Measurements from ENCODE around the gene UBE2U. TPM values are rescaled to one million over a fixed set of nuclear protein-coding genes. Genes with fewer than 3 reads are reported as not detected.

Gene UBE2U
- total and polyA plus RNA-seq, 2 experiments from 2014 or later = not detected

DNA sequence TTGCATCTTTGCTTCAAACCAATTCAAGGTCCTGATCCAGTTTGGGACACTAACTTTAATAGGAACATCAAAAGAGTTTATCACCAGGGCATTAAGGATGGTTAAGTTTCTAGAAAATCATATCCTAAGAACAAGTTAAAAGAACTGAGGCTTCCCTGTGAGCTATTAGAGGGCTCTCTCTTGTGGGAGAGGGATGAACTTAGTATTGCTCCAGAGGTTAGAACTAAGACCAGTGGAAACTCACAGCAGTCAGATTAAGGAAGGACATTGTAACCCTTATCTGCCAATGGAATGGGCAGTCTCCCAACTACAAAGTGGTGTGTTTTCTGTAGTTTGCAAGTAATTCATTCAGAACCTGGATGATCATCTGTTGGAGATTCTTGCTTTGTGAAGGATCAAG, 36.8 kb downstream of the UBE2U start:
- H3K4me3 Mint-ChIP-seq = no peak overlapping the region
- no peak for ATAC-seq
- Histone ChIP-seq H3F3A (replicated peaks; ENCODE audit: low read depth) (no peaks in the 10 kb centered on the region), H3K27ac (ENCODE audit: low read depth) (no peak overlapping the region), H3K9me2 (ENCODE audit: insufficient read depth) (no peaks in the 10 kb centered on the region), H2AFZ (no peak overlapping the region), H3K27me3 (ENCODE audit: insufficient read depth) (no peaks in the 10 kb centered on the region), H3K4me1 (ENCODE audit: insufficient read depth) (peaks cover 24% of the 10 kb centered on the region), H3K4me2 (no peak overlapping the region), H4K20me1 (replicated peaks; ENCODE audit: insufficient read depth) (no peaks in the 10 kb centered on the region), H3K36me3 (ENCODE audit: insufficient read depth) (no peaks in the 10 kb centered on the region), H3K4me3 (no peak overlapping the region), H3K79me2 (replicated peaks; ENCODE audit: insufficient read depth) (no peaks in the 10 kb centered on the region)
- TF ChIP-seq CTCF (conservative IDR thresholded peaks at IDR 0.05; ENCODE audit: low read depth in 2 of 2) = peak in 1 of 2 experiments; percentile 20; a peak in 1 of 4 replicates
- TF ChIP-seq, protein P1, sequence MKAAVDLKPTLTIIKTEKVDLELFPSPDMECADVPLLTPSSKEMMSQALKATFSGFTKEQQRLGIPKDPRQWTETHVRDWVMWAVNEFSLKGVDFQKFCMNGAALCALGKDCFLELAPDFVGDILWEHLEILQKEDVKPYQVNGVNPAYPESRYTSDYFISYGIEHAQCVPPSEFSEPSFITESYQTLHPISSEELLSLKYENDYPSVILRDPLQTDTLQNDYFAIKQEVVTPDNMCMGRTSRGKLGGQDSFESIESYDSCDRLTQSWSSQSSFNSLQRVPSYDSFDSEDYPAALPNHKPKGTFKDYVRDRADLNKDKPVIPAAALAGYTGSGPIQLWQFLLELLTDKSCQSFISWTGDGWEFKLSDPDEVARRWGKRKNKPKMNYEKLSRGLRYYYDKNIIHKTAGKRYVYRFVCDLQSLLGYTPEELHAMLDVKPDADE (IDR thresholded peaks at IDR 0.05) = no peak
- no peak for TF ChIP-seq NANOG (IDR thresholded peaks at IDR 0.05; ENCODE audit: borderline replicate concordance)
- no peak for TF ChIP-seq REST (IDR thresholded peaks at IDR 0.05; ENCODE audit: unreplicated experiment)
- DNase-seq (ENCODE audit: low spot score) = no peak
- no peak overlapping the region for H3K27ac Mint-ChIP-seq
- H3K27me3 Mint-ChIP-seq (ENCODE audit: insufficient read depth, low read depth, poor library complexity) = no peaks in the 10 kb centered on the region
- H3K9me3 Mint-ChIP-seq = no peaks in the 10 kb centered on the region
- H3K4me1 Mint-ChIP-seq = peaks cover 16% of the 10 kb centered on the region
- no peaks in the 10 kb centered on the region for H3K36me3 Mint-ChIP-seq (ENCODE audit: low read depth)

DNA sequence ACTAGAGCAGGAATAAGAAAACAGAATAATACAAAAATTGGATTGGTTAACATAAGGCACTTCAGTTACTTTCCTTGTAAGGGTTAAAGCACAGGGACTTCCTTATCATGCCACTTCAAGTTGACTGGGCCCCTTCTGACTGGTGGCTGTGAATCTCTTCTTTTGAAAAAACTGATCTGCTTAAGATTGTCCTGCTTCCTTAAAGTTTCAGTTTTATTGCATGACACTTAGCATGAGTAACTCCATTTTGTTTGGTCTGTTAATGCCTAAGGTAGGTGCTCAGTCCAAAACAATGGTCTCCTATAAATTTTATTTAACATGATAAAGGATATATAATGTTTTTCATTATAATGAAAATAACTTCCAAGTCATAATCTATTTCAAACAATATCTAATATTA, 37.6 kb downstream of the UBE2U start:
- Histone ChIP-seq H3K4me2 (no peak overlapping the region), H3K27me3 (ENCODE audit: insufficient read depth) (no peaks in the 10 kb centered on the region), H3K36me3 (ENCODE audit: insufficient read depth) (no peaks in the 10 kb centered on the region), H3F3A (replicated peaks; ENCODE audit: low read depth) (no peaks in the 10 kb centered on the region), H2AFZ (no peak overlapping the region), H3K79me2 (replicated peaks; ENCODE audit: insufficient read depth) (no peaks in the 10 kb centered on the region), H3K4me3 (no peak overlapping the region), H3K27ac (ENCODE audit: low read depth) (no peak overlapping the region), H3K4me1 (ENCODE audit: insufficient read depth) (peaks cover 32% of the 10 kb centered on the region), H3K9me2 (ENCODE audit: insufficient read depth) (no peaks in the 10 kb centered on the region), H4K20me1 (replicated peaks; ENCODE audit: insufficient read depth) (no peaks in the 10 kb centered on the region)
- no peaks in the 10 kb centered on the region for H3K36me3 Mint-ChIP-seq (ENCODE audit: low read depth)
- no peak for DNase-seq (ENCODE audit: low spot score)
- no peak for ATAC-seq
- no peaks in the 10 kb centered on the region for H3K27me3 Mint-ChIP-seq (ENCODE audit: insufficient read depth, low read depth, poor library complexity)
- H3K9me3 Mint-ChIP-seq = no peaks in the 10 kb centered on the region
- H3K4me1 Mint-ChIP-seq = peaks cover 22% of the 10 kb centered on the region
- no peak overlapping the region for H3K27ac Mint-ChIP-seq
- H3K4me3 Mint-ChIP-seq = no peak overlapping the region
- TF ChIP-seq ZNF331 (CRISPR knock-in tag; IDR thresholded peaks at IDR 0.05; ENCODE audit: low read depth) (no peak), CREB1 (CRISPR knock-in tag; IDR thresholded peaks at IDR 0.05; ENCODE audit: low read depth) (no peak), NANOG (IDR thresholded peaks at IDR 0.05; ENCODE audit: borderline replicate concordance) (no peak), EZH2phosphoT487 (IDR thresholded peaks at IDR 0.05; ENCODE audit: unreplicated experiment) (no peak)
- TF ChIP-seq, protein P2, sequence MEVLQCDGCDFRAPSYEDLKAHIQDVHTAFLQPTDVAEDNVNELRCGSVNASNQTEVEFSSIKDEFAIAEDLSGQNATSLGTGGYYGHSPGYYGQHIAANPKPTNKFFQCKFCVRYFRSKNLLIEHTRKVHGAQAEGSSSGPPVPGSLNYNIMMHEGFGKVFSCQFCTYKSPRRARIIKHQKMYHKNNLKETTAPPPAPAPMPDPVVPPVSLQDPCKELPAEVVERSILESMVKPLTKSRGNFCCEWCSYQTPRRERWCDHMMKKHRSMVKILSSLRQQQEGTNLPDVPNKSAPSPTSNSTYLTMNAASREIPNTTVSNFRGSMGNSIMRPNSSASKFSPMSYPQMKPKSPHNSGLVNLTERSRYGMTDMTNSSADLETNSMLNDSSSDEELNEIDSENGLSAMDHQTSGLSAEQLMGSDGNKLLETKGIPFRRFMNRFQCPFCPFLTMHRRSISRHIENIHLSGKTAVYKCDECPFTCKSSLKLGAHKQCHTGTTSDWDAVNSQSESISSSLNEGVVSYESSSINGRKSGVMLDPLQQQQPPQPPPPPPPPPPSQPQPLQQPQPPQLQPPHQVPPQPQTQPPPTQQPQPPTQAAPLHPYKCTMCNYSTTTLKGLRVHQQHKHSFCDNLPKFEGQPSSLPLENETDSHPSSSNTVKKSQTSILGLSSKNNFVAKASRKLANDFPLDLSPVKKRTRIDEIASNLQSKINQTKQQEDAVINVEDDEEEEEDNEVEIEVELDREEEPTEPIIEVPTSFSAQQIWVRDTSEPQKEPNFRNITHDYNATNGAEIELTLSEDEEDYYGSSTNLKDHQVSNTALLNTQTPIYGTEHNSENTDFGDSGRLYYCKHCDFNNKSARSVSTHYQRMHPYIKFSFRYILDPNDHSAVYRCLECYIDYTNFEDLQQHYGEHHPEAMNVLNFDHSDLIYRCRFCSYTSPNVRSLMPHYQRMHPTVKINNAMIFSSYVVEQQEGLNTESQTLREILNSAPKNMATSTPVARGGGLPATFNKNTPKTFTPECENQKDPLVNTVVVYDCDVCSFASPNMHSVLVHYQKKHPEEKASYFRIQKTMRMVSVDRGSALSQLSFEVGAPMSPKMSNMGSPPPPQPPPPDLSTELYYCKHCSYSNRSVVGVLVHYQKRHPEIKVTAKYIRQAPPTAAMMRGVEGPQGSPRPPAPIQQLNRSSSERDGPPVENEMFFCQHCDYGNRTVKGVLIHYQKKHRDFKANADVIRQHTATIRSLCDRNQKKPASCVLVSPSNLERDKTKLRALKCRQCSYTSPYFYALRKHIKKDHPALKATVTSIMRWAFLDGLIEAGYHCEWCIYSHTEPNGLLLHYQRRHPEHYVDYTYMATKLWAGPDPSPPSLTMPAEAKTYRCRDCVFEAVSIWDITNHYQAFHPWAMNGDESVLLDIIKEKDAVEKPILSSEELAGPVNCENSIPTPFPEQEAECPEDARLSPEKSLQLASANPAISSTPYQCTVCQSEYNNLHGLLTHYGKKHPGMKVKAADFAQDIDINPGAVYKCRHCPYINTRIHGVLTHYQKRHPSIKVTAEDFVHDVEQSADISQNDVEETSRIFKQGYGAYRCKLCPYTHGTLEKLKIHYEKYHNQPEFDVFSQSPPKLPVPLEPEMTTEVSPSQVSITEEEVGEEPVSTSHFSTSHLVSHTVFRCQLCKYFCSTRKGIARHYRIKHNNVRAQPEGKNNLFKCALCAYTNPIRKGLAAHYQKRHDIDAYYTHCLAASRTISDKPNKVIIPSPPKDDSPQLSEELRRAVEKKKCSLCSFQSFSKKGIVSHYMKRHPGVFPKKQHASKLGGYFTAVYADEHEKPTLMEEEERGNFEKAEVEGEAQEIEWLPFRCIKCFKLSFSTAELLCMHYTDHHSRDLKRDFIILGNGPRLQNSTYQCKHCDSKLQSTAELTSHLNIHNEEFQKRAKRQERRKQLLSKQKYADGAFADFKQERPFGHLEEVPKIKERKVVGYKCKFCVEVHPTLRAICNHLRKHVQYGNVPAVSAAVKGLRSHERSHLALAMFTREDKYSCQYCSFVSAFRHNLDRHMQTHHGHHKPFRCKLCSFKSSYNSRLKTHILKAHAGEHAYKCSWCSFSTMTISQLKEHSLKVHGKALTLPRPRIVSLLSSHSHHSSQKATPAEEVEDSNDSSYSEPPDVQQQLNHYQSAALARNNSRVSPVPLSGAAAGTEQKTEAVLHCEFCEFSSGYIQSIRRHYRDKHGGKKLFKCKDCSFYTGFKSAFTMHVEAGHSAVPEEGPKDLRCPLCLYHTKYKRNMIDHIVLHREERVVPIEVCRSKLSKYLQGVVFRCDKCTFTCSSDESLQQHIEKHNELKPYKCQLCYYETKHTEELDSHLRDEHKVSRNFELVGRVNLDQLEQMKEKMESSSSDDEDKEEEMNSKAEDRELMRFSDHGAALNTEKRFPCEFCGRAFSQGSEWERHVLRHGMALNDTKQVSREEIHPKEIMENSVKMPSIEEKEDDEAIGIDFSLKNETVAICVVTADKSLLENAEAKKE (CRISPR knock-in tag; IDR thresholded peaks at IDR 0.05) = no peak

Measured in GM23338 (cell line).